ENCODE results near the gene BTBD9. TPM values are rescaled to one million over a fixed set of nuclear protein-coding genes. Genes with fewer than 3 reads are reported as not detected.

Gene BTBD9
- total and polyA plus RNA-seq, 2 donors (not counting 3 experiments of a cell fraction or from before 2014, with no cell fraction given), result 4.9 to 15.0 TPM

GRCh38 chr6:38415231-38416005 is 224.3 kb downstream of the BTBD9 start:
- ChIA-PET CTCF (no interaction called here), POLR2A (interaction anchor here (0.6 kb wide), 1 partner anchor 344 kb away, joined by 4 read pairs; no protein-coding TSS in a partner anchor)
- no peak for DNase-seq (ENCODE audit: low read depth, low spot score)
- TF ChIP-seq MAX (IDR thresholded peaks at IDR 0.05; ENCODE audit: insufficient read depth, insufficient read length) (no peak), FOS (IDR thresholded peaks at IDR 0.05; ENCODE audit: borderline replicate concordance, insufficient read depth, low read length) (no peak), POLR2A (IDR thresholded peaks at IDR 0.05; ENCODE audit: low read depth, low read length) (no peak), GATA2 (IDR thresholded peaks at IDR 0.05; ENCODE audit: insufficient read depth, insufficient read length, low read depth, low read length) (no peak), CTCF (IDR thresholded peaks at IDR 0.05; ENCODE audit: extremely low read depth in 1 of 2, insufficient read depth in 1 of 2, low read depth in 1 of 2, low read length in 2 of 2) (no peak), MYC (IDR thresholded peaks at IDR 0.05; ENCODE audit: low read depth, low read length) (no peak), EZH2 (IDR thresholded peaks at IDR 0.05; ENCODE audit: borderline replicate concordance, low read depth, low read length, severe bottlenecking) (no peak), JUN (IDR thresholded peaks at IDR 0.05; ENCODE audit: borderline replicate concordance, insufficient read depth, insufficient read length, low read depth) (no peak), POLR2AphosphoS5 (IDR thresholded peaks at IDR 0.05; ENCODE audit: insufficient read depth, low read depth, low read length) (no peak)
- no peak overlapping the region for H2AFZ ChIP-seq (ENCODE audit: low read depth, low read length)
- H3K9me3 ChIP-seq (replicated peaks; ENCODE audit: control insufficient read depth, insufficient read depth, low read length), result no peaks in the 10 kb centered on the region
- intact Hi-C loops (cut with micrococcal nuclease) (no loop called here), dilution Hi-C loops (cut with MboI; ENCODE audit: extremely low pct_ligation_motif_present, low sequenced_read_pairs) (no loop called here)
- no peaks in the 10 kb centered on the region for H3K36me3 ChIP-seq (ENCODE audit: control insufficient read depth in 2 of 2, extremely low read depth in 1 of 2, insufficient read depth in 2 of 2, low read length in 2 of 2)
- H3K9me1 ChIP-seq (replicated peaks; ENCODE audit: control insufficient read depth, extremely low read depth, insufficient read depth, low read length), result no peaks in the 10 kb centered on the region
- H3K4me1 ChIP-seq (ENCODE audit: control insufficient read depth, extremely low read depth, insufficient read depth, low read length), result no peaks in the 10 kb centered on the region
- no peak overlapping the region for H3K9ac ChIP-seq (replicated peaks; ENCODE audit: extremely low read depth, insufficient read depth, low read length)
- H4K20me1 ChIP-seq (replicated peaks; ENCODE audit: control insufficient read depth, extremely low read depth, insufficient read depth, low read length), result no peaks in the 10 kb centered on the region
- H3K27me3 ChIP-seq (ENCODE audit: control insufficient read depth in 2 of 2, insufficient read depth in 2 of 2, low read length in 2 of 2), result no peaks in the 10 kb centered on the region
- H3K4me3 ChIP-seq (replicated peaks in 1 of 3; ENCODE audit: insufficient read depth in 1 of 3, low read depth in 1 of 3, low read length in 3 of 3), result no peak overlapping the region
- H3K27ac ChIP-seq (ENCODE audit: insufficient read depth, low read depth, low read length), result no peak overlapping the region
- no peak for FAIRE-seq
- no peak overlapping the region for H3K4me2 ChIP-seq (ENCODE audit: insufficient read depth, low read length)
- BruUV-seq (replicated peaks), result no TSS peak
- H3K79me2 ChIP-seq (ENCODE audit: control insufficient read depth, insufficient read depth, low read length), result no peaks in the 10 kb centered on the region

Data from endothelial cell of umbilical vein (primary cell).